Body of pancreas (tissue), 4 donors: Measurements from ENCODE around the gene NCR1.

Source experiments
- POLR2A ChIP-seq, 3 donors: fragments of 450-650 bp; IDR thresholded peaks; one replicate each; pipeline ENCODE4 v1.6.1; 2016; ENCODE audit warnings: antibody characterized with exemption in 3 of 3, mild to moderate bottlenecking in 2 of 3
- TF ChIP-seq, protein P1 (sequence below), 7 experiments: fragments of 450-650 bp in 4 of 7; fragments of 200-600 bp in 3 of 7; sonication (generic) in 3 of 7; IDR thresholded peaks; one replicate each; pipeline ENCODE4 v1.5.1; 2016 to 2019; ENCODE audit warnings: antibody characterized with exemption in 7 of 7

DNA sequence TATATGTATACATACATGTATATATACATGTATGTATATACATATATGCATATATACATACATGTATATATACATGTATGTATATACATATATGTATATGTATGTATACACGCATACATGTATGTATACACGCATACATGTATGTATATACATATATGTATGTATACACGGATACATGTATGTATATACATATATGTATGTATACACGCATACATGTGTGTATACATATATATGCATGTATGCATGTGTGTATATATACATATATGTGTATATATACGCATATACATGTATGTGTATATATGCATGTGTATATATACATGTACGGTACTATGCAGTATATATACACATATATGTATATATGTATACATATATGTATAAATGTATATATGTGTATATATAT, 2.6 kb upstream of the NCR1 start:
- no peak for TF ChIP-seq POLR2A (IDR thresholded peaks at IDR 0.05)
- TF ChIP-seq, protein P1, sequence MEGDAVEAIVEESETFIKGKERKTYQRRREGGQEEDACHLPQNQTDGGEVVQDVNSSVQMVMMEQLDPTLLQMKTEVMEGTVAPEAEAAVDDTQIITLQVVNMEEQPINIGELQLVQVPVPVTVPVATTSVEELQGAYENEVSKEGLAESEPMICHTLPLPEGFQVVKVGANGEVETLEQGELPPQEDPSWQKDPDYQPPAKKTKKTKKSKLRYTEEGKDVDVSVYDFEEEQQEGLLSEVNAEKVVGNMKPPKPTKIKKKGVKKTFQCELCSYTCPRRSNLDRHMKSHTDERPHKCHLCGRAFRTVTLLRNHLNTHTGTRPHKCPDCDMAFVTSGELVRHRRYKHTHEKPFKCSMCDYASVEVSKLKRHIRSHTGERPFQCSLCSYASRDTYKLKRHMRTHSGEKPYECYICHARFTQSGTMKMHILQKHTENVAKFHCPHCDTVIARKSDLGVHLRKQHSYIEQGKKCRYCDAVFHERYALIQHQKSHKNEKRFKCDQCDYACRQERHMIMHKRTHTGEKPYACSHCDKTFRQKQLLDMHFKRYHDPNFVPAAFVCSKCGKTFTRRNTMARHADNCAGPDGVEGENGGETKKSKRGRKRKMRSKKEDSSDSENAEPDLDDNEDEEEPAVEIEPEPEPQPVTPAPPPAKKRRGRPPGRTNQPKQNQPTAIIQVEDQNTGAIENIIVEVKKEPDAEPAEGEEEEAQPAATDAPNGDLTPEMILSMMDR (IDR thresholded peaks at IDR 0.05): no peak
